Keratinocyte (primary cell): ENCODE measurements around the gene TUBA3D.
"Not testable (repeated sequence)": the region's sequence is repeated elsewhere in the genome, so short reads cannot be mapped to it uniquely, and the experiment has no call there.

Source experiments
- EZH2 ChIP-seq: IDR thresholded peaks from one replicate; pipeline ENCODE4 v1.6.1; 2012; ENCODE audit warnings: inconsistent platforms, mild to moderate bottlenecking, low read length, moderate library complexity
- TF ChIP-seq, protein P1 (sequence below), 3 experiments: IDR thresholded peaks in 1 of 3; conservative IDR thresholded peaks in 1 of 3; optimal IDR thresholded peaks in 1 of 3; 2 replicates in 2 of 3; 3 replicates in 1 of 3; pipeline versions ENCODE3 to v1.5.1; 2011; ENCODE audit warnings: low read length in 3 of 3, mild to moderate bottlenecking in 3 of 3, moderate library complexity in 2 of 3, control low read depth in 1 of 3, inconsistent platforms in 1 of 3; ENCODE audit not compliant: insufficient read depth in 2 of 3; ENCODE audit errors: extremely low read depth in 1 of 3

DNA sequence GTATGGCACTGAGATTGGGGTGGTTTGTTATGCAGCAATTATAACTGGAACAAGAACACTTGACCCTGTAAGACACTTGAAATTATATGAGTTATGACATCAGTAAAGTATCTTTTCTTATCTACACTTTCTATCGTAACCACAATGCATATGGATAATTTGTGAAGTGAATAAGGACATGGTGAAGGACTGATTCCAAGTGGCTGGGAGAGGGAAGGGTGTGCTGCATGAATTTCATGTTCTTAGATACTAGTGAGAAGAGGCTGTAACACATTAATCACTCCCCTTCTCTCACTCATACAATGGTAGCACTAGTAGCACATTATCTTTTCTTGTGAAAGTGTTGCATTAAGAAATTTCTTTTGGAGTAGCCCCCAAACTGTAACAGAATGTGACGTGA lies 21.0 kb upstream of the TUBA3D start:
- TF ChIP-seq, protein P1, sequence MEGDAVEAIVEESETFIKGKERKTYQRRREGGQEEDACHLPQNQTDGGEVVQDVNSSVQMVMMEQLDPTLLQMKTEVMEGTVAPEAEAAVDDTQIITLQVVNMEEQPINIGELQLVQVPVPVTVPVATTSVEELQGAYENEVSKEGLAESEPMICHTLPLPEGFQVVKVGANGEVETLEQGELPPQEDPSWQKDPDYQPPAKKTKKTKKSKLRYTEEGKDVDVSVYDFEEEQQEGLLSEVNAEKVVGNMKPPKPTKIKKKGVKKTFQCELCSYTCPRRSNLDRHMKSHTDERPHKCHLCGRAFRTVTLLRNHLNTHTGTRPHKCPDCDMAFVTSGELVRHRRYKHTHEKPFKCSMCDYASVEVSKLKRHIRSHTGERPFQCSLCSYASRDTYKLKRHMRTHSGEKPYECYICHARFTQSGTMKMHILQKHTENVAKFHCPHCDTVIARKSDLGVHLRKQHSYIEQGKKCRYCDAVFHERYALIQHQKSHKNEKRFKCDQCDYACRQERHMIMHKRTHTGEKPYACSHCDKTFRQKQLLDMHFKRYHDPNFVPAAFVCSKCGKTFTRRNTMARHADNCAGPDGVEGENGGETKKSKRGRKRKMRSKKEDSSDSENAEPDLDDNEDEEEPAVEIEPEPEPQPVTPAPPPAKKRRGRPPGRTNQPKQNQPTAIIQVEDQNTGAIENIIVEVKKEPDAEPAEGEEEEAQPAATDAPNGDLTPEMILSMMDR (optimal IDR thresholded peaks at IDR 0.05 in 1 of 3, IDR thresholded peaks at IDR 0.05 in 1 of 3, conservative IDR thresholded peaks at IDR 0.05 in 1 of 3; ENCODE audit: extremely low read depth in 1 of 3, insufficient read depth in 2 of 3, low read length in 3 of 3), result not testable (repeated sequence)
- TF ChIP-seq EZH2, result not testable (repeated sequence)
